Mesendoderm (in vitro differentiated cells): Measurements from ENCODE around the gene ACBD7.

Experiments
- DNase-seq: peaks from one replicate; pipeline ENCODE4 v3.0.0; 2013
- H2AK5ac ChIP-seq: 2 replicates; pipeline ENCODE4 v1.6.1; 2013; ENCODE audit warnings: low read length, inconsistent platforms
- H2BK120ac ChIP-seq: 2 replicates; pipeline ENCODE4 v1.6.1; 2013; ENCODE audit warnings: low read depth, mild to moderate bottlenecking, low read length, moderate library complexity, mixed read lengths
- H2BK15ac ChIP-seq: replicated peaks from 2 replicates; pipeline ENCODE4 v1.6.1; 2013; ENCODE audit warnings: low read depth, mild to moderate bottlenecking, moderate library complexity
- H2BK5ac ChIP-seq: 2 replicates; pipeline ENCODE4 v1.6.1; 2013; ENCODE audit warnings: low read length, inconsistent platforms
- H3K18ac ChIP-seq: 2 replicates; pipeline ENCODE4 v1.6.1; 2013; ENCODE audit warnings: mild to moderate bottlenecking, low read length, mixed read lengths
- H3K23ac ChIP-seq: one replicate; pipeline ENCODE4 v1.6.1; 2013; ENCODE audit warnings: low read length
- H3K27ac ChIP-seq: 2 replicates; pipeline ENCODE4 v1.5.1; 2013; ENCODE audit warnings: low read depth, mild to moderate bottlenecking, inconsistent platforms, low read length, moderate library complexity
- H3K27me3 ChIP-seq: 2 replicates; pipeline ENCODE4 v1.6.1; 2013; ENCODE audit warnings: low read length, control low read depth, mild to moderate bottlenecking, inconsistent platforms; ENCODE audit not compliant: insufficient read depth, poor library complexity
- H3K36me3 ChIP-seq: 2 replicates; pipeline ENCODE4 v1.6.1; 2013; ENCODE audit warnings: low read length, inconsistent platforms; ENCODE audit not compliant: control insufficient read depth, insufficient read depth
- H3K4ac ChIP-seq: one replicate; pipeline ENCODE4 v1.6.1; 2013; ENCODE audit warnings: low read depth, mild to moderate bottlenecking, low read length, moderate library complexity
- H3K4me1 ChIP-seq: 2 replicates; pipeline ENCODE4 v1.6.1; 2013; ENCODE audit warnings: low read depth, low read length, inconsistent platforms; ENCODE audit not compliant: control insufficient read depth
- H3K4me2 ChIP-seq: 2 replicates; pipeline ENCODE4 v1.6.1; 2013; ENCODE audit warnings: low read length
- H3K4me3 ChIP-seq: 2 replicates; pipeline ENCODE4 v1.5.1; 2013; ENCODE audit warnings: mild to moderate bottlenecking, low read length
- H3K56ac ChIP-seq: one replicate; pipeline ENCODE4 v1.6.1; 2013; ENCODE audit warnings: low read length
- H3K79me1 ChIP-seq: 2 replicates; pipeline ENCODE4 v1.6.1; 2013; ENCODE audit warnings: low read length, inconsistent platforms
- H3K79me2 ChIP-seq: 2 replicates; pipeline ENCODE4 v1.6.1; 2013; ENCODE audit warnings: mild to moderate bottlenecking, low read length; ENCODE audit not compliant: control insufficient read depth, insufficient read depth
- H3K9ac ChIP-seq: 2 replicates; pipeline ENCODE4 v1.6.1; 2013; ENCODE audit warnings: low read length, inconsistent platforms
- H4K5ac ChIP-seq: one replicate; pipeline ENCODE4 v1.6.1; 2013; ENCODE audit warnings: low read length
- H4K8ac ChIP-seq: one replicate; pipeline ENCODE4 v1.6.1; 2013; ENCODE audit warnings: low read depth, mild to moderate bottlenecking, control low read depth, low read length, moderate library complexity
- WGBS: extraction: QIAGEN DNeasy Blood & Tissue Kit; methylation state at CpG from one replicate; pipeline ENCODE4 v1.1.7; 2013; ENCODE audit warnings: low lambda C conversion rate, missing lambda C conversion rate; ENCODE audit not compliant: insufficient coverage; ENCODE audit errors: extremely low coverage; 5-methylcytosine and 5-hydroxymethylcytosine counted together

ACBD7 gene

DNA sequence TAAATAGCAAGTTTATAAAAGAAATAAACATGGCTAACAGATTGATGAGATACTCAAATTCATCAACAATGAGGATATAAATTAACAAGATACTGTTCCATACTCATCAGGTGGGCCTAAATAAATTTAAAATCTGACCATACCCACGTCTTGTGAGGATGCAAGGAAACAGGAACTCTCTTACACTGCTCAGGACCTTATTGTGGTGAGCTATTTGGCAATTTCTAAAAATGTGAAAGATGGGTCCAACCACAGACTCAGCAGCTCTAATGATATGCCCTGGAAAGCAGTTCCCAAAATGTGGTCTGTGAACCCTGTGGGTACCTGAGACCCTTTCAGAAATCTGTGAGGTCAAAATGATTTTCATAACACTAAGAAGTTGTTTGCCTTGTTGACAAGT lies 30.0 kb upstream of the ACBD7 start:
- Histone ChIP-seq H3K27ac (no peak overlapping the region), H3K27me3 (no peaks in the 10 kb centered on the region), H3K79me1 (no peaks in the 10 kb centered on the region), H2BK120ac (no peak overlapping the region), H3K79me2 (no peaks in the 10 kb centered on the region), H3K18ac (no peak overlapping the region), H2AK5ac (no peak overlapping the region), H3K36me3 (peaks cover 1% of the 10 kb centered on the region), H3K4ac (no peak overlapping the region), H3K9ac (no peak overlapping the region), H3K4me2 (no peak overlapping the region), H2BK5ac (no peak overlapping the region), H4K5ac (no peak overlapping the region), H2BK15ac (no peak overlapping the region), H3K56ac (no peak overlapping the region), H3K23ac (no peak overlapping the region), H3K4me3 (no peak overlapping the region), H3K4me1 (no peaks in the 10 kb centered on the region), H4K8ac (no peak overlapping the region)
- WGBS, result no CpG with 5 or more reads among the region's 1 CpG
- DNase-seq, result no peak

DNA sequence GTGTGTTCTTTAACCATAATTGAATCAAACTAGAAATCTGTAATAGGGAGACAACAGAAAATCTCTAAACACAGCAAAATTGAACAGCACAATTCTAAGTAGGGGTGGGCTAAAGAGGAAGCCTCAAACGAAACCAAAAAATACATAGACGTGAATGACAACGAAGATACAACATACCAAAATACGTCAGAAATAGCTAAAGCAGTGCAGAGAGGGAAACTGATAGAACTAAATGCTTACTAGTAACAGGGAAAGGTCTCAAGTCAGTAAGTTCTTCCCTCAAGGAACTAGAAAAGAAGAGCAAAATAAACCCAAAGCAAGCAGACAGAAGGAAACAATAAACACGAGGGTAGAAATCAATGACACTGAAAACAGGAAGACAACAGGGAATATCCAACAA lies 27.6 kb upstream of the ACBD7 start:
- Histone ChIP-seq H3K23ac (no peak overlapping the region), H3K4me2 (no peak overlapping the region), H3K4me1 (no peaks in the 10 kb centered on the region), H2BK5ac (no peak overlapping the region), H3K79me2 (no peaks in the 10 kb centered on the region), H4K5ac (no peak overlapping the region), H3K27ac (no peak overlapping the region), H3K56ac (no peak overlapping the region), H3K36me3 (peaks cover 1% of the 10 kb centered on the region), H3K9ac (no peak overlapping the region), H3K18ac (no peak overlapping the region), H3K79me1 (no peaks in the 10 kb centered on the region), H4K8ac (no peak overlapping the region), H2BK15ac (no peak overlapping the region), H3K27me3 (no peaks in the 10 kb centered on the region), H3K4me3 (no peak overlapping the region), H2AK5ac (no peak overlapping the region), H3K4ac (no peak overlapping the region), H2BK120ac (no peak overlapping the region)
- WGBS, result no CpG with 5 or more reads among the region's 5 CpGs
- no peak for DNase-seq

DNA sequence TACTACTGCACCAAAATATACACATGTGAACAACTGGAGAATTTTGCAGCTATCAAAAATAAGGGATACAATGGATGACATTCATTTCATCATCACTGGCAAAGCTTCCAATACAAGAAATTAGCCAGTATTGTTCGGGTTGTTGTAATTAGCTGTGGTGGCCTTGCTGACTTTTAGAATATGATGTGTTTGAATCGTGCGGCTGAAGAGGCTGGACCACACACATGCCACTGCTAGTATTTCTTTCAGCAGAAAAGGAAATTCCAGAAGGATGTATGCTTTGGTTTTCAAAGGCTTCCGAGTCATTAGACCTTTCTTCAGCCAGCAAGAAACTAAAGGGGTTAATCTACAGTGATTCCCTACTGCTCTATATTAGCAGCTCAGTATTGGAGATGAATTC lies 25.2 kb upstream of the ACBD7 start:
- no peak for DNase-seq
- H2BK5ac ChIP-seq, result no peak overlapping the region
- H3K36me3 ChIP-seq, result peaks cover 1% of the 10 kb centered on the region
- no peak overlapping the region for H3K4me2 ChIP-seq
- H3K56ac ChIP-seq, result no peak overlapping the region
- no peaks in the 10 kb centered on the region for H3K79me2 ChIP-seq
- H3K4ac ChIP-seq, result no peak overlapping the region
- no peaks in the 10 kb centered on the region for H3K27me3 ChIP-seq
- no peak overlapping the region for H4K8ac ChIP-seq
- H2BK120ac ChIP-seq, result no peak overlapping the region
- H3K23ac ChIP-seq, result no peak overlapping the region
- H2AK5ac ChIP-seq, result no peak overlapping the region
- no peak overlapping the region for H3K4me3 ChIP-seq
- H3K9ac ChIP-seq, result no peak overlapping the region
- no peak overlapping the region for H2BK15ac ChIP-seq
- no peaks in the 10 kb centered on the region for H3K79me1 ChIP-seq
- no peak overlapping the region for H4K5ac ChIP-seq
- H3K27ac ChIP-seq, result no peak overlapping the region
- no CpG with 5 or more reads among the region's 4 CpGs for WGBS
- no peak overlapping the region for H3K18ac ChIP-seq
- H3K4me1 ChIP-seq, result no peaks in the 10 kb centered on the region

DNA sequence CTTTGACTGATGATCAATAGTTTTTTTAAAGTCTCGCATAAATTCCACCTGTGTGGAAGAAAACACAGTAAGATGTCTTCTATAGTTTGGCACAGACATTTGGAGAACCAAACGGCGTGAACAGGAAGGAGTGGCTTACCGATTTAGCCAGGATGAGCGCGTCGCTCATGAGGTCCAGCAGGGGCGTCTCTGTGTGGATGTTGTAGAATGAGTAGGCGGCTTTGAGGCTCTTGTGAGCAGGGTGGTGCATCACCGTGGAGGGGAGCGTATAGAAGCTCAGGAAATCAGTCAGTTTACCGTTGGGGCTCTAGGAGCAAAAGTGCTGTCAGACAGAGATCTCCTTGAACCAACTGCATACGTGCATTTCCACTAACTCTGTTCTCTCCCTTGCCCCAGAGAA lies 24.1 kb upstream of the ACBD7 start:
- Histone ChIP-seq H3K27ac (no peak overlapping the region), H2AK5ac (no peak overlapping the region), H3K27me3 (no peaks in the 10 kb centered on the region), H3K23ac (no peak overlapping the region), H3K9ac (no peak overlapping the region), H2BK120ac (no peak overlapping the region), H3K4ac (no peak overlapping the region), H3K56ac (no peak overlapping the region), H3K4me2 (no peak overlapping the region), H3K79me2 (no peaks in the 10 kb centered on the region), H3K79me1 (no peaks in the 10 kb centered on the region), H3K18ac (no peak overlapping the region), H3K36me3 (peaks cover 1% of the 10 kb centered on the region), H2BK15ac (no peak overlapping the region), H3K4me3 (no peak overlapping the region), H4K8ac (no peak overlapping the region), H4K5ac (no peak overlapping the region), H3K4me1 (no peaks in the 10 kb centered on the region), H2BK5ac (no peak overlapping the region)
- peak; percentile 63 for DNase-seq
- no CpG with 5 or more reads among the region's 13 CpGs for WGBS

DNA sequence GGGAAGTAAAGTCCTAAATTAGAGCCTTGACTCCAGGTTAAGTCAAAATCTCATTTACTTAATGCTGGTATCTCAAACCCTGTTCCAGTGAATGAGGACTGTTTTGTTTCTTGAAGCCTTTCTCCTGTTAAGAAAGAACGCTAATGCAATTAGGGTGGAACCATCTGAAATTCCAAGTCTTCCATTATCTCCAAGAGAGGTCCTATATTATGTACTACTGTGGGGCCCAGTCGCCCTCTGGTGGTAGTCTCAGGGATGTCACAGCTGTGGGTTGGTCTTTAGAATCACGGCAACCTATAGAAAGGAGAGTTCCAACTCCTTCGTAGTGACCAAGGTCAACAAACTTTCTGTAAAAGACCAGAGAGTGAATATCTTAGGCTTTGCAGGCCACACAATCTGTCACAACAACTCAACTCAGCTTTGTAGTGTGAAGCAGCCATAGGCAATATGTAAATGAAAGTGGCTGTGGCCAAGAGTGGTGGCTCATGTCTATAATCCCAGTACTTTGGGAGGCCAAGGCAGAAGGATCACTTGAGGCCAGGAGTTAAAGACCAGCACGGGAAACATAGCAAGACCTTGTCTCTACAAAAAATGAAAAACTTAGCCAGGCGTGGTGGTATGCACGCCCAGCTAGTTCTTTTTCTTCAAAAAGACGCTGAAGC lies 17.9 kb upstream of the ACBD7 start:
- Histone ChIP-seq H3K4me1 (no peaks in the 10 kb centered on the region), H3K4me3 (no peak overlapping the region), H3K4me2 (no peak overlapping the region), H4K5ac (no peak overlapping the region), H3K79me2 (peaks cover 2% of the 10 kb centered on the region), H3K79me1 (no peaks in the 10 kb centered on the region), H2BK15ac (no peak overlapping the region), H3K56ac (no peak overlapping the region), H4K8ac (no peak overlapping the region), H3K9ac (no peak overlapping the region), H2BK5ac (no peak overlapping the region), H3K27me3 (no peaks in the 10 kb centered on the region), H2BK120ac (no peak overlapping the region), H2AK5ac (no peak overlapping the region), H3K23ac (no peak overlapping the region), H3K18ac (no peak overlapping the region), H3K27ac (no peak overlapping the region), H3K36me3 (no peaks in the 10 kb centered on the region), H3K4ac (no peak overlapping the region)
- peak; percentile 86 for DNase-seq
- WGBS, result no CpG with 5 or more reads among the region's 8 CpGs

DNA sequence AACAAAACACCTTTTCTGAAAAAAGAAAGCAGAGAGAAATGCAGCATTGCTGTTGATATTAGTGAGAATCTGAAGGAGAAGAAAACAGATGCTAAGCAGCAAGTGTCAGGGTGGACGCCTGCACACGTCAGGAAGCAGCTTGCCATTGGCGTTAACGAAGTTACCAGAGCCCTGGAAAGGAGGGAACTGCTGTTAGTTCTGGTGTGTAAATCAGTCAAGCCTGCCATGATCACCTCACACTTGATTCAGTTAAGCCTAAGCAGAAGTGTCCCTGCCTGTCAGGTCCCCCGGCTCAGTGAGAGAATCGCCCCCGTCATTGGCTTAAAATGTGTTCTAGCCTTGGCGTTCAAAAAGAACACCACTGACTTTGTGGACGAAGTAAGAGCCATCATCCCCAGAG lies 14.9 kb upstream of the ACBD7 start:
- no peak overlapping the region for H3K56ac ChIP-seq
- no peak overlapping the region for H3K9ac ChIP-seq
- peaks cover 6% of the 10 kb centered on the region for H3K79me1 ChIP-seq
- no peak overlapping the region for H3K27ac ChIP-seq
- H3K36me3 ChIP-seq, result no peaks in the 10 kb centered on the region
- H4K8ac ChIP-seq, result no peak overlapping the region
- no peak overlapping the region for H2AK5ac ChIP-seq
- no peak overlapping the region for H3K4me2 ChIP-seq
- no peak overlapping the region for H2BK15ac ChIP-seq
- H2BK120ac ChIP-seq, result no peak overlapping the region
- no peak overlapping the region for H3K4ac ChIP-seq
- no peak overlapping the region for H3K4me3 ChIP-seq
- no peaks in the 10 kb centered on the region for H3K4me1 ChIP-seq
- H3K23ac ChIP-seq, result no peak overlapping the region
- WGBS, result no CpG with 5 or more reads among the region's 9 CpGs
- no peak for DNase-seq
- peaks cover 22% of the 10 kb centered on the region for H3K79me2 ChIP-seq
- no peak overlapping the region for H2BK5ac ChIP-seq
- no peaks in the 10 kb centered on the region for H3K27me3 ChIP-seq
- H3K18ac ChIP-seq, result no peak overlapping the region
- H4K5ac ChIP-seq, result no peak overlapping the region
